HepG2 (cell line): ENCODE data around the gene RARA. TPM values are rescaled to one million over a fixed set of nuclear protein-coding genes. Genes with fewer than 3 reads are reported as not detected.
A peak's percentile ranks its signal among the peaks of the same experiment; 100 is the strongest.

Source experiments
- ATAC-seq: fragments of 200-7000 bp; cut with Tn5 transposase; 3 replicates; pipeline ENCODE4 v1.9.1; 2020; ENCODE audit warnings: mild to moderate bottlenecking, moderate library complexity
- BruUV-seq: library from RNA; stranded (reverse); fragments of 400-500 nt; replicated peaks from 2 replicates; lab custom pipeline; 2021; lab: Mats Ljungman, UMichigan
- CTCF ChIA-PET: fragments of 300-600 bp; formaldehyde crosslinking; extraction: SDS; loops from one replicate; lab custom pipeline; 2021; ENCODE audit warnings: low total read pairs, inconsistent platforms, low intra/inter-chr PET ratio; lab: Yijun Ruan, JAX
- POLR2A ChIA-PET: fragments of 350-600 bp; sonication (Branson Sonifier 250); formaldehyde crosslinking; loops from one replicate; lab custom pipeline; 2020; ENCODE audit warnings: antibody characterized with exemption, inconsistent platforms; lab: Yijun Ruan, JAX
- DNase-seq: peaks from one replicate; pipeline ENCODE4 v3.0.0-alpha.2; 2015; ENCODE audit warnings: low spot score
- FAIRE-seq: peaks from 3 replicates; lab custom pipeline; 2011; peaks lifted over from hg19 to GRCh38; lab: Jason Lieb, UNC
- H2AFZ ChIP-seq: one replicate; pipeline ENCODE4 v1.6.1; 2011; ENCODE audit warnings: low read length, inconsistent platforms
- H3K27ac ChIP-seq: fragments of 300-600 bp; 3 replicates; pipeline ENCODE4 v1.8.0; 2011; ENCODE audit warnings: mixed run types, mild to moderate bottlenecking, mixed read lengths, low read length, inconsistent platforms; ENCODE audit not compliant: insufficient read depth; ENCODE audit errors: extremely low read length
- H3K27me3 ChIP-seq, 2 experiments: fragments of 200-600 bp in 1 of 2; 2 replicates in 1 of 2; 3 replicates in 1 of 2; pipeline versions ENCODE4 v1.6.0 to v1.8.0; 2011; ENCODE audit warnings: low read length in 2 of 2, mild to moderate bottlenecking in 2 of 2, moderate library complexity in 2 of 2, inconsistent platforms in 1 of 2; ENCODE audit not compliant: insufficient read depth in 2 of 2, control insufficient read depth in 1 of 2
- H3K36me3 ChIP-seq, 2 experiments: fragments of 200-600 bp in 1 of 2; replicated peaks in 1 of 2; 2 replicates in 1 of 2; 3 replicates in 1 of 2; pipeline versions ENCODE4 v1.5.1 to v1.8.0; 2011; ENCODE audit warnings: low read length in 2 of 2, inconsistent platforms in 1 of 2; ENCODE audit not compliant: insufficient read depth in 2 of 2, control insufficient read depth in 1 of 2
- H3K4me1 ChIP-seq: 2 replicates; pipeline ENCODE4 v1.5.1; 2012; ENCODE audit warnings: low read length, inconsistent platforms; ENCODE audit not compliant: insufficient read depth
- H3K4me2 ChIP-seq: 2 replicates; pipeline ENCODE4 v1.6.0; 2011; ENCODE audit warnings: low read depth, low read length, inconsistent platforms
- H3K4me3 ChIP-seq, 3 experiments: fragments of 200-600 bp in 1 of 3; sonication (generic), shearing (Covaris generic) in 1 of 3; replicated peaks in 1 of 3; 2 replicates each; pipeline ENCODE4 v1.5.1; 2011 to 2016; ENCODE audit warnings: low read length in 3 of 3, inconsistent platforms in 2 of 3, low read depth in 2 of 3, mild to moderate bottlenecking in 2 of 3, control low read depth in 1 of 3, mixed read lengths in 1 of 3; ENCODE audit not compliant: insufficient read depth in 1 of 3
- H3K79me2 ChIP-seq: one replicate; pipeline ENCODE4 v1.6.1; 2011; ENCODE audit warnings: low read length, inconsistent platforms; ENCODE audit not compliant: insufficient read depth
- H3K9ac ChIP-seq: 2 replicates; pipeline ENCODE4 v1.6.0; 2011; ENCODE audit warnings: mild to moderate bottlenecking, low read depth, low read length, inconsistent platforms; ENCODE audit not compliant: insufficient read depth
- H3K9me3 ChIP-seq: 2 replicates; pipeline ENCODE4 v1.5.1; 2012; ENCODE audit warnings: mild to moderate bottlenecking, low read length
- H4K20me1 ChIP-seq: 2 replicates; pipeline ENCODE4 v1.6.0; 2011; ENCODE audit warnings: inconsistent platforms, mild to moderate bottlenecking, low read length, moderate library complexity; ENCODE audit not compliant: insufficient read depth
- AKNA ChIP-seq: sonication (generic); formaldehyde crosslinking; IDR thresholded peaks from 2 replicates; pipeline ENCODE4 v1.4.0; 2020; ENCODE audit warnings: missing genetic modification reagents, borderline replicate concordance
- HDAC2 ChIP-seq: sonication (generic); formaldehyde crosslinking; IDR thresholded peaks from 2 replicates; pipeline ENCODE4 v1.4.0; 2020; ENCODE audit warnings: missing genetic modification reagents
- HOXA9 ChIP-seq: sonication (generic); formaldehyde crosslinking; IDR thresholded peaks from 2 replicates; pipeline ENCODE4 v1.8.1; 2022; ENCODE audit warnings: missing genetic modification reagents, mild to moderate bottlenecking, moderate library complexity, borderline replicate concordance
- PAF1 ChIP-seq: IDR thresholded peaks from 2 replicates; pipeline ENCODE4 v1.6.1; 2016; ENCODE audit warnings: missing genetic modification reagents, missing compliant biosample characterization
- PATZ1 ChIP-seq: sonication (generic); formaldehyde crosslinking; IDR thresholded peaks from 2 replicates; pipeline ENCODE4 v1.4.0; 2020; ENCODE audit warnings: missing genetic modification reagents
- PHF5A ChIP-seq: IDR thresholded peaks from one replicate; pipeline ENCODE4 v1.6.1; 2018; ENCODE audit warnings: low read depth, missing genetic modification reagents; ENCODE audit not compliant: unreplicated experiment
- POGK ChIP-seq: sonication (generic); formaldehyde crosslinking; conservative IDR thresholded peaks from 2 replicates; pipeline ENCODE4 v1.8.0; 2022; ENCODE audit warnings: mild to moderate bottlenecking, moderate library complexity, missing genetic modification reagents
- RARA ChIP-seq: IDR thresholded peaks from 2 replicates; pipeline ENCODE4 v1.6.1; 2016; ENCODE audit warnings: missing genetic modification reagents, missing compliant biosample characterization
- RORA ChIP-seq: sonication (generic); formaldehyde crosslinking; IDR thresholded peaks from 2 replicates; pipeline ENCODE4 v1.5.0; 2020; ENCODE audit warnings: mild to moderate bottlenecking, missing genetic modification reagents, moderate library complexity
- TCF12 ChIP-seq, 2 experiments: fragments of 450-650 bp in 1 of 2; sonication (generic) in 1 of 2; formaldehyde crosslinking in 1 of 2; IDR thresholded peaks; 2 replicates each; pipeline versions ENCODE4 v1.6.1 to v1.8.0; 2017 to 2022; ENCODE audit warnings: antibody characterized with exemption in 1 of 2, mild to moderate bottlenecking in 1 of 2, missing genetic modification reagents in 1 of 2, moderate library complexity in 1 of 2
- ZNF800 ChIP-seq: sonication (generic); formaldehyde crosslinking; IDR thresholded peaks from 2 replicates; pipeline ENCODE4 v1.4.0; 2020; ENCODE audit warnings: missing genetic modification reagents
- WGBS: methylation state at CpG from one replicate; pipeline ENCODE4 v1.1.6; 2017; ENCODE audit warnings: low lambda C conversion rate; 5-methylcytosine and 5-hydroxymethylcytosine counted together
- in situ Hi-C: cut with HindIII; loops from 2 replicates; pipeline ENCODE4 v1.10.0; 2017; ENCODE audit warnings: low pct_unique_long_range_greater_than_20kb; ENCODE audit not compliant: extremely low pct_ligation_motif_present
- intact Hi-C: fragments of 100-400 bp; cut with micrococcal nuclease; formaldehyde crosslinking; loops from one replicate; pipeline ENCODE4 v1.10.0; 2022; ENCODE audit not compliant: unreplicated experiment
- polyA plus RNA-seq, 8 experiments: library from polyadenylated mRNA; depleted of rRNA in 3 of 8; stranded (reverse) in 7 of 8; unstranded in 1 of 8; fragments of >200 nt; fragmentation: Illumina TruSeq in 4 of 8; extraction: Trizol in 4 of 8; gene quantifications; 2 replicates each; pipeline versions ENCODE4 v1.2.1 to v1.2.3, GENCODE V29; 2011 to 2016; ENCODE audit warnings: low read depth in 4 of 8, missing spikeins in 1 of 8, mixed read lengths in 1 of 8; ENCODE audit not compliant: insufficient read depth in 1 of 8
- total RNA-seq, 5 experiments: library from RNA; depleted of rRNA; stranded (reverse); fragments of >200 nt; fragmentation: Illumina TruSeq; extraction: Trizol; gene quantifications; 2 replicates each; pipeline ENCODE4 v1.2.3, GENCODE V29; 2016; ENCODE audit warnings: low read depth in 1 of 5

Gene RARA
- total and polyA plus RNA-seq, 2 of the 13 experiments (the other 11 are each of a cell fraction or from before 2014, with no cell fraction given) = 6.4 to 8.6 TPM

GRCh38 chr17:40347319-40348135, 38.5 kb downstream of the RARA start:
- no peak for FAIRE-seq
- Histone ChIP-seq H3K27me3 (no peaks in the 10 kb centered on the region), H3K79me2 (peaks cover 33% of the 10 kb centered on the region), H3K4me3 (no peak overlapping the region), H3K27ac (no peak overlapping the region), H4K20me1 (peaks cover 10% of the 10 kb centered on the region; the same call in 1 of the 2 replicates), H3K36me3 (peaks cover 25 to 34% of the 10 kb centered on the region in 2 experiments), H3K4me1 (peaks cover 76% of the 10 kb centered on the region), H3K9ac (no peak overlapping the region), H2AFZ (no peak overlapping the region), H3K4me2 (peak overlapping the region; percentile 33; the same call in 1 of the 2 replicates), H3K9me3 (no peaks in the 10 kb centered on the region)
- ChIA-PET POLR2A (no interaction called here), CTCF (no interaction called here)
- WGBS = 72% methylated on average over 8 of the region's 9 CpGs
- intact Hi-C loops = no loop called here
- BruUV-seq = no TSS peak
- no peak for DNase-seq
- no peak for ATAC-seq
- in situ Hi-C loops = no loop called here
- no peak for TF ChIP-seq AKNA
- TF ChIP-seq HOXA9 (CRISPR knock-in tag) = no peak
- TF ChIP-seq ZNF800 (CRISPR knock-in tag) = no peak
- TF ChIP-seq POGK (CRISPR knock-in tag) = no peak
- no peak for TF ChIP-seq HDAC2
- no peak for TF ChIP-seq PHF5A (CRISPR knock-in tag)
- TF ChIP-seq PATZ1 (CRISPR knock-in tag) = peak; percentile 26; the same call in 1 of the 2 replicates
- no peak for TF ChIP-seq TCF12 (IDR thresholded peaks at IDR 0.05)
- no peak for TF ChIP-seq TCF12 (CRISPR knock-in tag; IDR thresholded peaks at IDR 0.05)
- TF ChIP-seq PAF1 (CRISPR knock-in tag) = no peak
- TF ChIP-seq RORA (CRISPR knock-in tag) = no peak
- 0 out of 2 replicates have a peak, but pooled peaks have one; percentile 16 for TF ChIP-seq RARA (CRISPR knock-in tag)
